OCI-LY3 (cell line): ENCODE data around the gene RSBN1L.
A peak's percentile ranks its signal among the peaks of the same experiment; 100 is the strongest.

Source experiments
- H2AFZ ChIP-seq: fragments of 200-600, 300-600 bp; shearing (Covaris generic); 2 replicates; pipeline ENCODE4 v1.6.0; 2014; ENCODE audit warnings: antibody characterized with exemption, low read depth, low read length
- H3K27ac ChIP-seq: fragments of 200-600, 300-600 bp; sonication (generic); 2 replicates; pipeline ENCODE4 v1.5.1; 2014; ENCODE audit warnings: mild to moderate bottlenecking, low read length, moderate library complexity, mixed read lengths
- H3K27me3 ChIP-seq: fragments of 200-600, 300-600 bp; sonication (generic); 2 replicates; pipeline ENCODE4 v1.6.1; 2014; ENCODE audit warnings: low read depth, low read length, mixed read lengths
- H3K36me3 ChIP-seq: fragments of 200-600, 300-600 bp; sonication (generic); replicated peaks from 2 replicates; pipeline ENCODE3; 2014; ENCODE audit warnings: low read depth, low read length, mixed read lengths
- H3K4me1 ChIP-seq: fragments of 300-600, 200-600 bp; sonication (generic); 2 replicates; pipeline ENCODE4 v1.6.1; 2014; ENCODE audit warnings: low read length, mixed read lengths
- H3K4me2 ChIP-seq: fragments of 200-600, 300-600 bp; sonication (generic); 2 replicates; pipeline ENCODE4 v1.6.1; 2014; ENCODE audit warnings: low read length, mixed read lengths
- H3K4me3 ChIP-seq: fragments of 300-600, 200-600 bp; sonication (generic); 2 replicates; pipeline ENCODE4 v1.5.1; 2014; ENCODE audit warnings: antibody characterized with exemption, mild to moderate bottlenecking, low read length, moderate library complexity
- H3K79me2 ChIP-seq: fragments of 300-600, 200-600 bp; shearing (Covaris generic); 2 replicates; pipeline ENCODE4 v1.6.1; 2014; ENCODE audit warnings: mild to moderate bottlenecking, low read length, mixed read lengths
- H3K9ac ChIP-seq: fragments of 300-600, 200-600 bp; shearing (Covaris generic); 2 replicates; pipeline ENCODE4 v1.6.0; 2014; ENCODE audit warnings: mild to moderate bottlenecking, low read length, moderate library complexity
- H3K9me3 ChIP-seq: fragments of 200-600, 300-600 bp; shearing (Covaris generic); 2 replicates; pipeline ENCODE4 v1.6.1; 2014; ENCODE audit warnings: low read length, mixed read lengths; ENCODE audit not compliant: insufficient read depth
- H4K20me1 ChIP-seq: fragments of 200-600, 300-600 bp; sonication (generic); 2 replicates; pipeline ENCODE4 v1.6.1; 2016; ENCODE audit warnings: low read length, mixed read lengths; ENCODE audit not compliant: insufficient read depth
- EZH2phosphoT487 ChIP-seq: fragments of 200-600 bp; shearing (Covaris generic); IDR thresholded peaks from 2 replicates; pipeline ENCODE4 v1.6.1; 2018; ENCODE audit warnings: antibody characterized with exemption, mixed run types, low read depth
- TF ChIP-seq, protein P1 (sequence below): fragments of 200-600, 300-600 bp; sonication (generic); IDR thresholded peaks from 2 replicates; pipeline ENCODE4 v1.5.1; 2014; ENCODE audit warnings: antibody characterized with exemption, low read length, low read depth

RSBN1L gene

DNA sequence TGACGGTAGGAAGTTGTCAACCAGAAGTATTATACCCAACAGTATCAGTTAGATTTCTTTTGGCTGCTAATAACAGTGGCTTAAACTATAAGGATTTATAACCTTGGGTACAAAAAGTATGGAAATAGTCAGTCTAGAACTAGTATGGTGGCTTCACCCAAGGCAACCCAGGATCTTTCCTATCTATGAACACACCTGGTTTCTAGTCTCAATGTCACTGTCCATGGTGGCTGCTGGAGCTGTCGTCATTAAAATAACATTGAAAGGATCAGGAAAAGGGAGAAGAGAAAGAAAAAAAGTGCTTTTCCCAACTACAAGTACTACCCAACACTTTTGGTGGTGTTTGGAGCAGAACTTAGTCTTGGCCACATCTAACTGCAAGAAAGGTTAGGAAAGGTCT is 130.0 kb downstream of the RSBN1L start:
- peaks cover 34% of the 10 kb centered on the region for H3K4me1 ChIP-seq
- no peak overlapping the region for H3K9ac ChIP-seq
- H3K9me3 ChIP-seq: peaks cover 20% of the 10 kb centered on the region
- H3K79me2 ChIP-seq: peaks cover 54% of the 10 kb centered on the region
- H2AFZ ChIP-seq: no peak overlapping the region
- TF ChIP-seq, protein P1, sequence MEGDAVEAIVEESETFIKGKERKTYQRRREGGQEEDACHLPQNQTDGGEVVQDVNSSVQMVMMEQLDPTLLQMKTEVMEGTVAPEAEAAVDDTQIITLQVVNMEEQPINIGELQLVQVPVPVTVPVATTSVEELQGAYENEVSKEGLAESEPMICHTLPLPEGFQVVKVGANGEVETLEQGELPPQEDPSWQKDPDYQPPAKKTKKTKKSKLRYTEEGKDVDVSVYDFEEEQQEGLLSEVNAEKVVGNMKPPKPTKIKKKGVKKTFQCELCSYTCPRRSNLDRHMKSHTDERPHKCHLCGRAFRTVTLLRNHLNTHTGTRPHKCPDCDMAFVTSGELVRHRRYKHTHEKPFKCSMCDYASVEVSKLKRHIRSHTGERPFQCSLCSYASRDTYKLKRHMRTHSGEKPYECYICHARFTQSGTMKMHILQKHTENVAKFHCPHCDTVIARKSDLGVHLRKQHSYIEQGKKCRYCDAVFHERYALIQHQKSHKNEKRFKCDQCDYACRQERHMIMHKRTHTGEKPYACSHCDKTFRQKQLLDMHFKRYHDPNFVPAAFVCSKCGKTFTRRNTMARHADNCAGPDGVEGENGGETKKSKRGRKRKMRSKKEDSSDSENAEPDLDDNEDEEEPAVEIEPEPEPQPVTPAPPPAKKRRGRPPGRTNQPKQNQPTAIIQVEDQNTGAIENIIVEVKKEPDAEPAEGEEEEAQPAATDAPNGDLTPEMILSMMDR: no peak
- no peak for TF ChIP-seq EZH2phosphoT487
- H3K4me3 ChIP-seq: no peak overlapping the region
- no peak overlapping the region for H3K27ac ChIP-seq
- 0 out of 2 replicates have a peak, but pooled peaks cover 6% of the 10 kb centered on the region for H4K20me1 ChIP-seq
- no peak overlapping the region for H3K4me2 ChIP-seq
- peaks cover 34% of the 10 kb centered on the region for H3K36me3 ChIP-seq
- no peaks in the 10 kb centered on the region for H3K27me3 ChIP-seq

DNA sequence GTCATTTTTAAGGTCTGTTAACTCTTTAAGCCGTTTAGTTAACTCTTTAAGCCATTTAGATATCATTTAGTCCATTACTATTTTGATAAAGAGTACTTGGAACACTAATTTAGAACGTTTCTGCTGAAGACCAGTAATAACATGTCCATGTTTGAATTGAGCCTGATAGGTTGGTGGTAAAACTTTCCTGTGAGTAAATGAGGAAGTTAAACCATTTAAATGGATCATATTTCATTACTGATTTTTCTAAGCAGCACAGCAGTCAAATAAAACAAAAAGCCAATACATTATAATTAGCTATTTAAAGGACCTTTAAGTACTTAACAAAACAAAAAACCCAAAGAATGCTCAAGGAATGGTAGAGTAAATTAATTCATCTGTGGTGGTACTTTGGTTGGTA is 131.7 kb downstream of the RSBN1L start:
- Histone ChIP-seq H3K27me3 (no peaks in the 10 kb centered on the region), H3K9me3 (peaks cover 16% of the 10 kb centered on the region), H4K20me1 (0 out of 2 replicates have a peak, but pooled peaks cover 6% of the 10 kb centered on the region), H3K4me3 (0 out of 2 replicates have a peak overlapping the region, but pooled peaks have one; percentile 17), H2AFZ (no peak overlapping the region), H3K4me2 (peak overlapping the region; percentile 55), H3K27ac (no peak overlapping the region), H3K36me3 (peaks cover 21% of the 10 kb centered on the region), H3K4me1 (peaks cover 34% of the 10 kb centered on the region), H3K79me2 (peaks cover 41% of the 10 kb centered on the region), H3K9ac (no peak overlapping the region)
- TF ChIP-seq EZH2phosphoT487: no peak
- TF ChIP-seq, protein P1: no peak

GRCh38 chr7:77830649-77831355 is 134.5 kb downstream of the RSBN1L start:
- H3K27ac ChIP-seq: no peak overlapping the region
- no peaks in the 10 kb centered on the region for H3K27me3 ChIP-seq
- H3K79me2 ChIP-seq: peaks cover 19% of the 10 kb centered on the region
- no peak overlapping the region for H3K4me3 ChIP-seq
- H3K9ac ChIP-seq: no peak overlapping the region
- no peak overlapping the region for H2AFZ ChIP-seq
- peaks cover 6% of the 10 kb centered on the region for H3K36me3 ChIP-seq
- TF ChIP-seq EZH2phosphoT487: no peak
- TF ChIP-seq, protein P1: no peak
- H3K4me1 ChIP-seq: peaks cover 18% of the 10 kb centered on the region
- H3K4me2 ChIP-seq: no peak overlapping the region
- H3K9me3 ChIP-seq: 0 out of 2 replicates have a peak, but pooled peaks cover 4% of the 10 kb centered on the region
- H4K20me1 ChIP-seq: no peaks in the 10 kb centered on the region

DNA sequence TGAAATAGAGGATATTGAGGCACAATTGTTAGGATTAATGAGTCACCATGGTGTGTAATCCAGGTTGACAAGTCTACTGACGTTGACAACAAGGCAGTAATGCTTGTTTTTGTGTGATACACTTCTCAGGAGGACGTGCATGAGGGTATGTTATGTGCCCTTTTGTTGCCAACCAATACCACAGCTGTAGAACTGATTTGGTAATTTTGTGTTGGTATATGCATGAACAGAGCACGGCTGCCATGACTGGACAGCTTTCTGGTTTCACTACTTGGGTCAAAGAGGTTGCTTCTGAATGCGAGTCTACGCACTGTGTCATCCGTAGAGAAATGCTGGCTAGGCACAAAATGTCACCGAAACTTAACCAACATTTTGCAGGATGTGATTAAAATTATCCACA is 135.2 kb downstream of the RSBN1L start:
- Histone ChIP-seq H3K27me3 (no peaks in the 10 kb centered on the region), H3K9ac (no peak overlapping the region), H3K4me2 (no peak overlapping the region), H3K27ac (no peak overlapping the region), H2AFZ (no peak overlapping the region), H3K36me3 (peaks cover under 1% of the 10 kb centered on the region), H3K9me3 (no peaks in the 10 kb centered on the region), H3K4me3 (no peak overlapping the region), H3K79me2 (peaks cover 16% of the 10 kb centered on the region), H4K20me1 (no peaks in the 10 kb centered on the region), H3K4me1 (peaks cover 18% of the 10 kb centered on the region)
- no peak for TF ChIP-seq EZH2phosphoT487
- TF ChIP-seq, protein P1: no peak
